ACC112 (cell line): ENCODE data around the gene RSPH3.
A peak's percentile ranks its signal among the peaks of the same experiment; 100 is the strongest.

Experiments used
- H2AFZ ChIP-seq: fragments of 200-600 bp; sonication (generic); one replicate; pipeline ENCODE4 v1.6.0; 2017; ENCODE audit warnings: antibody characterized with exemption, low read length; ENCODE audit not compliant: unreplicated experiment
- H3K27ac ChIP-seq: fragments of 200-600 bp; sonication (generic); 2 replicates; pipeline ENCODE4 v1.5.1; 2014; ENCODE audit warnings: low read depth, mild to moderate bottlenecking, antibody characterized with exemption, low read length, moderate library complexity
- H3K27me3 ChIP-seq: fragments of 200-600 bp; sonication (generic); 2 replicates; pipeline ENCODE4 v1.6.1; 2014; ENCODE audit warnings: mild to moderate bottlenecking, antibody characterized with exemption, low read length, moderate library complexity, mixed read lengths; ENCODE audit not compliant: insufficient read depth
- H3K36me3 ChIP-seq: fragments of 200-600 bp; sonication (generic); 2 replicates; pipeline ENCODE4 v1.6.1; 2016; ENCODE audit warnings: mild to moderate bottlenecking, antibody characterized with exemption, low read length, moderate library complexity, mixed read lengths; ENCODE audit not compliant: insufficient read depth
- H3K4me1 ChIP-seq: fragments of 200-600 bp; sonication (generic); one replicate; pipeline ENCODE4 v1.6.1; 2016; ENCODE audit warnings: low read length, mixed read lengths; ENCODE audit not compliant: insufficient read depth, unreplicated experiment, control insufficient read depth
- H3K4me3 ChIP-seq: fragments of 200-600 bp; sonication (generic); 2 replicates; pipeline ENCODE4 v1.5.1; 2014; ENCODE audit warnings: mild to moderate bottlenecking, low read depth, low read length
- H3K79me2 ChIP-seq: fragments of 200-600 bp; sonication (generic); one replicate; pipeline ENCODE4 v1.6.0; 2016; ENCODE audit warnings: low read length; ENCODE audit not compliant: control insufficient read depth, unreplicated experiment, insufficient read depth

Gene RSPH3, protein sequence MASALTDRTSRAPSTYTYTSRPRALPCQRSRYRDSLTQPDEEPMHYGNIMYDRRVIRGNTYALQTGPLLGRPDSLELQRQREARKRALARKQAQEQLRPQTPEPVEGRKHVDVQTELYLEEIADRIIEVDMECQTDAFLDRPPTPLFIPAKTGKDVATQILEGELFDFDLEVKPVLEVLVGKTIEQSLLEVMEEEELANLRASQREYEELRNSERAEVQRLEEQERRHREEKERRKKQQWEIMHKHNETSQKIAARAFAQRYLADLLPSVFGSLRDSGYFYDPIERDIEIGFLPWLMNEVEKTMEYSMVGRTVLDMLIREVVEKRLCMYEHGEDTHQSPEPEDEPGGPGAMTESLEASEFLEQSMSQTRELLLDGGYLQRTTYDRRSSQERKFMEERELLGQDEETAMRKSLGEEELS

DNA sequence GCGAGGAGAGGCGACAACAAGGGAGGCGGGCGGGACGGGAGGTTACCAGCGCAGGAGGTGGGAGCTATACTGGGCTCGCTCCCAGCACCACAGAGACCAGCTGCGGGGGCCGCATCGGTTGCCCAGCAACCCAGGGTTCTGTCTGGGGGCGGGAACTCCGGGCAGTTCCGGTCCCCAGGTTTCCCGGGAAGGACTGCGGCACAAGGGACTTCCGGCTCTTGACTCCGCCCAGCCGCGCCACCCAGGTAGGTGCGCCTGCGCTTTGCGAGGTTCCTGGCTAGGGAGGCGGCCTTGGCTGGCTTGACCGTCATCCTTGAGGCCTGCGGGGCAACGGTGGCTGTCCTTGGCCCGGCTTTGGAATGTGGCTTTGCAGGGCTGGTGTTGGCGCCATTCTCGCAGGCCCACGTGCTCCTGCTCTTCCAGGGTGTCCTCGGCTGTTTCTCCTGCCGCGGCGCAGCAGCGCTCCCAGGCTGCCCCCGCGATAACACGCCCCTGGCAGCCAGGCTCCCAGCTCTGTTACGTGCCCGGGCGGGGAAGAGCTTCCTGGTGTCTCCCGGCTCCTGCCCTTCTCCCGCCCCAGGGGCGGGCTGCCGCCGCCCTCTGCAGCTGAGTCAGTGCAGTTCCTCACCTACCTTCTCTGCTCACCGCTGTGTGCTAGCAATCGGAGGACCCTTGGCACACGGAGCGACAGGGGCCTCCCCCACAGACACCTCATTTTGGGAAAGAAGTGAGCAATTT, at the start of gene RSPH3:
TSS of gene RSPH3 (minus strand) at position 537 of the 738 bp plus-strand sequence. CDS start 652 bp downstream, outside the sequence.
- Histone ChIP-seq H3K79me2 (peaks cover 12% of the 10 kb centered on the region), H3K27ac (peak within 1 kb of the TSS; percentile 75), H3K4me1 (peaks cover 33% of the 10 kb centered on the region), H2AFZ (peak within 1 kb of the TSS; percentile 96), H3K4me3 (peak within 1 kb of the TSS; percentile 94), H3K36me3 (peaks cover 3% of the 10 kb centered on the region; the same call in 1 of the 2 replicates), H3K27me3 (no peaks in the 10 kb centered on the region)

DNA sequence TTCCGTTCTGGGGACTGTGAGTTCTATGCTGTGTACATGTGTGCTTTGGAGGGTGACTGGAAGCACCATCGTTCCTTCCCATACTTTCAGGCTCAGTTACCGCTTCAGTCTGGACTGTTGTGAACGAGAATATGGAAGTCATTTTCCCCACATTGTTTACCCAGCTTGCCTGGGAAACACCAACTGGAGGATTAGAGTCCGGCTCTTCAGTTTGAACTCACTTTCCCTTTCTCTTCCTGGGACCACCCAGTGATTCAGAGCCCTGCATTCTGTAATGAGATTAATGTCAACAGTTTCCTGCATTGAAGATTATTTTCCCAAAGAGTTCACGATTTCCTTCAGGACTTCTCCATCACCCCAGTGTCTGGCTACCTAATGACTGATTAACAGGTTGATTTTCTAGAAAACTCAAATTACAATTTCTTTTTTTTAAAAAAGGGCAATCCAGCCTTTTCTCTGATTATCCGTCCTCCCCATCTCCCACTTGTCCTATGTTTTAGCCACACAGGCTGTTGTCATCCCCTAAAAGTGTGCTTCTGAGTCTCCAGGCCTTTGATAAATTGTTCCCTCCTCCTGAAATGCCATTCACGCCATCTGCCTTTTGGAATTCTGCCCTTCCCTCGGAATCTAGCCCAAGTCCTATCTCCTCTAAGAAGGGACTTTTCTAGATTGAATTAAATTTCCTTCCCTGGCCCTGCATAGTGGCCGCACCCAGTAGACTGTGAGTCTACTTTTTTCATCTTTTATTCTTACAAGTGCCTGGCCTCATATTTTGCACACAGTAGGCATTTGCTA, 48.1 kb upstream of the RSPH3 start:
- no peaks in the 10 kb centered on the region for H3K36me3 ChIP-seq
- no peak overlapping the region for H2AFZ ChIP-seq
- no peaks in the 10 kb centered on the region for H3K4me1 ChIP-seq
- peak overlapping the region; percentile 4; the same call in 1 of the 2 replicates for H3K4me3 ChIP-seq
- peaks cover 64% of the 10 kb centered on the region for H3K27me3 ChIP-seq
- no peak overlapping the region for H3K27ac ChIP-seq
- H3K79me2 ChIP-seq, result no peaks in the 10 kb centered on the region

DNA sequence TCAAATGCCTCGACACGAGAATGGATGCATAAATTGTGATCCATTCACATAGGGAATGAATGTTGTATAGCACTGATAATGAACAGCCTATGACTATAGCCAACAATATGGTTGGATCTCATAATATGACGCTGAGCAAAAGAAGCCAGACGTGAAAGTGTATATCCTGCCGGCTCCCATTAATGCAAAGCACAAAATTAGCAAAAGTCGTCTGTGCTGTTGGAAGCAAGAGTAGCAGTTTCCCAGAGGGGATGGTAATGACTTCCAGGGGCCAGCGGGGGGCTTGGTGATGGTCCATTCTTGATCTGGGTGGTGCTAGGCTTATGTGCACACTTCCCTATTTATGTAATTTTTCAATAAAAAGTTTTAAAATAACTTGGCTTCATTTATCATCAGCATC, 45.8 kb upstream of the RSPH3 start:
- Histone ChIP-seq H3K27ac (no peak overlapping the region), H3K4me1 (no peaks in the 10 kb centered on the region), H2AFZ (no peak overlapping the region), H3K79me2 (no peaks in the 10 kb centered on the region), H3K4me3 (no peak overlapping the region), H3K36me3 (no peaks in the 10 kb centered on the region), H3K27me3 (peaks cover 46% of the 10 kb centered on the region)

DNA sequence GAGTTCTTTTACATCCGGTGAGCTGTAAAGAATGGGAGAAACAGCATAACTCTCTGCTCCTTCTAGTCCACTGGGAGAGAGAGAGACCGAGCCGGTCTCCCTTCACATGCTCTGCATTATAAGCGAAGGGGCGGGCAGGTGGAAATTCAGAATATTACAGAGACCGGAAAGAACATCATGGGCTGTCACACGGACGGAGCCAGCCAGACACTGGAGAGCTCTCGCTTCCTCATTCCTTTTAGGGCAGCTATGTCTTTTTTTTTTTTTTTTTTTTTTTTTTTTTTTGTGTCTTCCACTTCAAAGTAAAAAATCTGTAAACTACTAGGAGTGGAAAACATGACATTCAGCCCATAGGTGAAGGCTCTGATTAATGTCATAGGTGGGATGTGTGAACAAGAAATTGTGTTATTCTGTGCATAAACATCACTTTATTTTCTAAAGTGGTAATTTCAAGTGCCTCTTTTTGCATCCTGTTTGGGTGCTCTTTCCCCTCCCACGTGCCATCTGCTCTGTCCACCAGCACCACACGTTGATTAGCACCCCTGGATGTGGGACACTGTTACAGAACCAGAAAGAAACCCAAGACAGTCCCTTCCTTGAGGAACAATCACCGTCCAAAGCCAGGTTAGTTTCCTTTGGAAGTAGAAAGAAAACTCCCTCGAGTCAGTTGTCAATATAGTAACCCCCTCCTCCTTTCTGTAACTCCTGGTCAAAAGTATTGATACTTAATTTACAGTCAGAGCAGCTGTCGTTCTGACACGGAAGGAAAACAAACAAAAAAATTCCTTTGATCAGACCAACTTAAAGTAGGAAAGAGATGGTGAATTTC, 45.1 kb upstream of the RSPH3 start, which contains the start of gene TAGAP:
TSS of gene TAGAP (minus strand) at position 93 of the 829 bp plus-strand sequence. CDS start 845 bp downstream, outside the sequence.
- Histone ChIP-seq H3K4me3 (no peak within 1 kb of the TSS), H3K27me3 (peaks cover 43% of the 10 kb centered on the region), H3K36me3 (no peaks in the 10 kb centered on the region), H3K79me2 (no peaks in the 10 kb centered on the region), H3K4me1 (no peaks in the 10 kb centered on the region), H2AFZ (no peak within 1 kb of the TSS), H3K27ac (no peak within 1 kb of the TSS)

DNA sequence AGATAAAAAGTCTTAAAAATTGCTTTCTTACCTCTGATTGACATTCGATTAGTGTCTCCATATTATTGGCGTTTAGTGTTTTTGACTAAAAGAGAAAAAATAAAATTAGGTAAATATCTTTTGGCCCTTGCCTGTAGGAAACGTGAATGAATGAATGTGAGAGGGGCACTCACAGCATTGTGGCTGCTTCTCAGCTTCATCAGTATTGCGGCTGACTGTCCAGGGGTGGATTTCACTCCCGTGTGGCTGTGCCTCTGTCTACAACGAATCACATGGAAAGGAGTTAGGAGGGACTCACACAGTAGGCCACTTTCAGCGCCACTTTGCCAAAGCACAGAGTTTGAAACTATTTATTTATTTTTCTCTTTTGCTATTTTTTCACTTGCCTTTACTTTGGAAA, 43.9 kb upstream of the RSPH3 start:
- peaks cover 43% of the 10 kb centered on the region for H3K27me3 ChIP-seq
- H3K4me1 ChIP-seq, result no peaks in the 10 kb centered on the region
- H3K27ac ChIP-seq, result no peak overlapping the region
- no peak overlapping the region for H3K4me3 ChIP-seq
- no peak overlapping the region for H2AFZ ChIP-seq
- H3K36me3 ChIP-seq, result no peaks in the 10 kb centered on the region
- no peaks in the 10 kb centered on the region for H3K79me2 ChIP-seq

DNA sequence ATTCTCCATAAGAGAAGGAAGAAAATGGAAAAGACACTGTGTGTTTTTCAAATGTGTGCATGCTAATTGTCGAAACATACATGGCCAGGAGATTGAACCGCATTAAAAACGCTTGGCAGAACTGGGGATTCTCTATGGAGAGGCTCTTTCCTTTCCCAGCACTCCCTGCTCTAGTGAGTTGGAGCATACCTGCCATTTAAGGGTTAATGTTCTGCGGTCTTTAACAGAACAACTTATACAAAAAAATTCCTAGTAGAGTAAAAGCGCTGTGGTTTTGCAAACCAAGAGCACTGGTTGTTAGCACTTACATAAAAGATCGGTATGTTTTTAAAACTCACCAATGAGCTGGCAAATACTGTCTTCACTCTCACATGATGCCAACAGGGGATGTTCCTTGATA, 43.2 kb upstream of the RSPH3 start:
- Histone ChIP-seq H3K79me2 (no peaks in the 10 kb centered on the region), H3K4me3 (no peak overlapping the region), H2AFZ (no peak overlapping the region), H3K27me3 (peaks cover 37% of the 10 kb centered on the region), H3K4me1 (no peaks in the 10 kb centered on the region), H3K36me3 (no peaks in the 10 kb centered on the region), H3K27ac (no peak overlapping the region)

DNA sequence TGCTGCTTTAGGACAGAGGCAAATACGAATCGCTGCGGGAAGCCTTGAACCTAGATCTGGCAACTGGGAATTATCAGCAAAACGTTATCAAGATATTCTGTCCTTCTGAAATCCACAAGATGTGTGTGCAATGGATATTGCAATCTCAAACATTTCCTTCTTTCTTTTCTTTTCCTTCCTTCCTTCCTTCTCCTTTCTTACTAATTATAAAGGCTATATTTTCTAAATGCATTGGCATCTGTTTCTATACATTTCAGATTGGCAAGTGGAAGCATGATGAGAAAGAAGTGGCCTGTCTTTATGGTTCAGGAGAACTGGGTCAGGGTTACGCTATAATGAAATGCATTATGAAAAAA, 42.8 kb upstream of the RSPH3 start:
- Histone ChIP-seq H3K4me1 (no peaks in the 10 kb centered on the region), H3K27ac (no peak overlapping the region), H3K27me3 (peaks cover 33% of the 10 kb centered on the region), H3K36me3 (no peaks in the 10 kb centered on the region), H3K79me2 (no peaks in the 10 kb centered on the region), H3K4me3 (peak overlapping the region; percentile 70), H2AFZ (no peak overlapping the region)

DNA sequence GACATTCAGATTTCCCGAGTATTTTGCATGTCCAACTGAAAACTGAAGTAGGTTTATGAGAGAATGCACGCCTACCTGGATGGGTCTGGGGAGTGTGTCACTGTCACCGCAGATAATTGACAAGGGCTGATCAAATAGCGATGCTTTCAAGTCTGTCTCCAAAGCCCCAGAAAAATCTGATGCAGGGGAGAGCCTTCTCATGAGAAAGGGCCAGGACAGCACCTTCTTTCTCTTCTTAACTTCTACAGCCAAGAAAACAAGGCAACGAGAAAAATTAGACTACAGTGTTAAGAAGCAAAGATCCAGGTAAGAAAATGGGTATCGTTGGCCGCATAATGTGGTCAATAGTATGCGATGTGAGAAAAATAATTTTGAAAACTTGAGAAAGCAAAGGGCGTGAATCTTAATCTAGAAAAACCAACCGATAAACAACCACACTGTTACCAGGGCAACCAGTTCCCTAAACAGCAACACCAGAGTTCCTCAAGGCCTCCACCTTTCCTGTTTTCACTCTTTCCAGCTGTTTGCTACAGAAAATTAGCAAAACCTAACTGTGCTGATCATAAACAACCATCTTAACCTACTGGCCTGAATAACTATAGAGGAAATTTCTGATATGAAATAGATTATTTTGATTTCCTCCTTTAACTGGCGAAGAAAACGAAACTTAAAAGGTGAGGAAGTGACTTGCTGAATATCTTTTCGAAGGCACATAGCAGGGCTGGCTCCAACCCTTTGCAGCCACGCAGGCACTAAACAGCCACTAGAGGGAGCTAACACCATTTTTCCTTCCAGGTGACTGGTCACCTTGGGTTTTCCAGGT, 42.2 kb upstream of the RSPH3 start:
- Histone ChIP-seq H3K27me3 (peaks cover 27% of the 10 kb centered on the region), H2AFZ (peak overlapping the region; percentile 96), H3K79me2 (no peaks in the 10 kb centered on the region), H3K4me3 (peak overlapping the region; percentile 70), H3K27ac (peak overlapping the region; percentile 24; the same call in 1 of the 2 replicates), H3K36me3 (no peaks in the 10 kb centered on the region), H3K4me1 (no peaks in the 10 kb centered on the region)

DNA sequence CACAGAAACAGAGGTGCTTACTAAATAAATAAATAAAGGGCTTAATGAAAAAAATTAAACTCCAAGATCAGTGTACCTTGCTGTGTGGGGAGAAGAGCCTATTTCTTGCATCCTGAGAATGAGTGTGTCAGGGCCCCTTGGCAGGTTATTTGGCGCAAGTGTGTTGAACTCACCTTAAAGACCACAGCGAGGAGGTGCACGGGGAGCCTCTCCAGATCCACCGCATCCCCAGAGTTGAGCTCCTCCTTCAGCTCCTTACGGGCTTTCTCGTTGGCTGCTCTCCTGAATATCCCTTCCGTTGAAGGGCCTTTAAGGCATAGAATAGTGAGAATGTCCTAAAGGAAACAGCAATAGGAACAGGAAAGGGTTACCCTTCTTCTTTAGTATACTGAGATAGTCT, 41.2 kb upstream of the RSPH3 start:
- no peak overlapping the region for H3K4me3 ChIP-seq
- no peak overlapping the region for H2AFZ ChIP-seq
- no peaks in the 10 kb centered on the region for H3K79me2 ChIP-seq
- H3K27me3 ChIP-seq, result peaks cover 21% of the 10 kb centered on the region
- H3K27ac ChIP-seq, result no peak overlapping the region
- no peaks in the 10 kb centered on the region for H3K36me3 ChIP-seq
- no peaks in the 10 kb centered on the region for H3K4me1 ChIP-seq
